Stomach (tissue), 4 donors: Measurements from ENCODE around the gene GNAI3.

ENCODE experiments used
- CTCF ChIP-seq, 7 experiments: fragments of 450-650 bp in 4 of 7; fragments of 200-600 bp in 3 of 7; sonication (generic) in 3 of 7; IDR thresholded peaks; one replicate each; pipeline ENCODE4 v1.5.1; 2016 to 2019; ENCODE audit warnings: antibody characterized with exemption in 7 of 7, control low read depth in 2 of 7, mild to moderate bottlenecking in 1 of 7
- POLR2A ChIP-seq, 4 donors: fragments of 450-650 bp; IDR thresholded peaks; one replicate each; pipeline ENCODE4 v1.6.1; 2016; ENCODE audit warnings: antibody characterized with exemption in 4 of 4, control low read depth in 2 of 4, mild to moderate bottlenecking in 1 of 4, moderate library complexity in 1 of 4

GRCh38 chr1:109504974-109505373, 43.4 kb upstream of the GNAI3 start:
- TF ChIP-seq CTCF (IDR thresholded peaks at IDR 0.05): no peak
- TF ChIP-seq POLR2A (IDR thresholded peaks at IDR 0.05): no peak
